Esophagus squamous epithelium (tissue), 4 donors: Measurements from ENCODE around the gene RHO.
"Not testable (repeated sequence)": the region's sequence is repeated elsewhere in the genome, so short reads cannot be mapped to it uniquely, and the experiment has no call there.

Source experiments
- POLR2A ChIP-seq, 4 donors: fragments of 450-650 bp; IDR thresholded peaks; one replicate each; pipeline ENCODE4 v1.6.1; 2017; ENCODE audit warnings: antibody characterized with exemption in 4 of 4, mild to moderate bottlenecking in 4 of 4, moderate library complexity in 3 of 4
- TF ChIP-seq, protein P1 (sequence below), 6 experiments: fragments of 450-650 bp in 4 of 6; fragments of 200-600 bp in 2 of 6; sonication (generic) in 2 of 6; IDR thresholded peaks; one replicate each; pipeline ENCODE4 v1.5.1; 2016 to 2019; ENCODE audit warnings: antibody characterized with exemption in 6 of 6, mild to moderate bottlenecking in 4 of 6, moderate library complexity in 4 of 6

GRCh38 chr3:129545951-129546350 lies 17.5 kb downstream of the RHO start:
- TF ChIP-seq, protein P1, sequence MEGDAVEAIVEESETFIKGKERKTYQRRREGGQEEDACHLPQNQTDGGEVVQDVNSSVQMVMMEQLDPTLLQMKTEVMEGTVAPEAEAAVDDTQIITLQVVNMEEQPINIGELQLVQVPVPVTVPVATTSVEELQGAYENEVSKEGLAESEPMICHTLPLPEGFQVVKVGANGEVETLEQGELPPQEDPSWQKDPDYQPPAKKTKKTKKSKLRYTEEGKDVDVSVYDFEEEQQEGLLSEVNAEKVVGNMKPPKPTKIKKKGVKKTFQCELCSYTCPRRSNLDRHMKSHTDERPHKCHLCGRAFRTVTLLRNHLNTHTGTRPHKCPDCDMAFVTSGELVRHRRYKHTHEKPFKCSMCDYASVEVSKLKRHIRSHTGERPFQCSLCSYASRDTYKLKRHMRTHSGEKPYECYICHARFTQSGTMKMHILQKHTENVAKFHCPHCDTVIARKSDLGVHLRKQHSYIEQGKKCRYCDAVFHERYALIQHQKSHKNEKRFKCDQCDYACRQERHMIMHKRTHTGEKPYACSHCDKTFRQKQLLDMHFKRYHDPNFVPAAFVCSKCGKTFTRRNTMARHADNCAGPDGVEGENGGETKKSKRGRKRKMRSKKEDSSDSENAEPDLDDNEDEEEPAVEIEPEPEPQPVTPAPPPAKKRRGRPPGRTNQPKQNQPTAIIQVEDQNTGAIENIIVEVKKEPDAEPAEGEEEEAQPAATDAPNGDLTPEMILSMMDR (IDR thresholded peaks at IDR 0.05): not testable (repeated sequence)
- TF ChIP-seq POLR2A (IDR thresholded peaks at IDR 0.05): not testable (repeated sequence)
